ENCODE results near the gene EDN1.

Gene EDN1

DNA sequence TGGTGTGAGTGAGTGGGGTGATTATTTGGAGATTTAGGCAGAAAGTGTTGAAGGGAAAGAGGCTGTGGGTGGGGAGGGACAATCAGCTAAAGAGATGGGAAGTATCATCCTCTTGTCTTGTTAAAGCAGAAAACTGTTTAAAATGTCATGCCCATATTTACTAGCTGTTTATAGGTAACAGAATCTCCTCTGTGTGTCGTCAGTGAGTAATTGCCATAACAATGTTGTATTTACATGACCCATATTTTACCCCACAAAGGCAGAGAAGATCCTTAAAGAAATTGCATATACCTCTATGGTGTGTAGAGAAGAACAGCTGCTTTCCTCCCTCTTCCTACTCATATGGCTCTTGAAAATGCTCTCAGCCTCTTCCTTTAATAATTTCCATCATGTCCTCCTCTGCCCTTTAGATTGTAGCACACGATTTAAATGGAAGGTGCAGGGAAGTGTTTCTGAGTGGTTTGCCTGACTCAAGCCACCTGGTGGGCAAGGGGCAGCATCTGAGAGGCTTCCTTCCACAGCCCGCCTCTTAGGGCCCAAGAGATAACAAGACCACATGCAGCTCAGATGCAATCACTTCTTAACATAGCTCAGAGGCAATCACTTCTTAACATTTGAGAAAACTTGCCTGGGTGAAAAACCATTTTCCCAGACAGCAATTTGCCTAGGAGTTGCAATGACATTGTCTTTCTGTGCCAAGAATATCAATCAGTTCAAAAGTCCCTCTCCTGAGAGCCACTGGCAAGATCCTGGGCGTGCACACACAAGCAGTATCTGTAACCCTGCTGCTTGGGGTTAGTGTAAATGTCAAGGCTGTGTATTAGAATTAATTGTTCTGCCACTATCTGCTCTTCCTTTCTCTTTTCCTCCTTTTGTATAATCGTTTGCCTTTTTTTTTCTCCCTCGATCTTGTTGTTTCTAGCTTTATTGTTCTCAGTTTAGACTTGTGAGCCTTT lies 44.1 kb upstream of the EDN1 start:
- H3K4me3 ChIP-seq = no peak overlapping the region
- H3K27ac ChIP-seq = no peak overlapping the region
- H3K9me3 ChIP-seq = no peaks in the 10 kb centered on the region
- no peak for DNase-seq
- no peaks in the 10 kb centered on the region for H3K4me1 ChIP-seq
- H3K36me3 ChIP-seq = no peaks in the 10 kb centered on the region
- TF ChIP-seq, protein P1, sequence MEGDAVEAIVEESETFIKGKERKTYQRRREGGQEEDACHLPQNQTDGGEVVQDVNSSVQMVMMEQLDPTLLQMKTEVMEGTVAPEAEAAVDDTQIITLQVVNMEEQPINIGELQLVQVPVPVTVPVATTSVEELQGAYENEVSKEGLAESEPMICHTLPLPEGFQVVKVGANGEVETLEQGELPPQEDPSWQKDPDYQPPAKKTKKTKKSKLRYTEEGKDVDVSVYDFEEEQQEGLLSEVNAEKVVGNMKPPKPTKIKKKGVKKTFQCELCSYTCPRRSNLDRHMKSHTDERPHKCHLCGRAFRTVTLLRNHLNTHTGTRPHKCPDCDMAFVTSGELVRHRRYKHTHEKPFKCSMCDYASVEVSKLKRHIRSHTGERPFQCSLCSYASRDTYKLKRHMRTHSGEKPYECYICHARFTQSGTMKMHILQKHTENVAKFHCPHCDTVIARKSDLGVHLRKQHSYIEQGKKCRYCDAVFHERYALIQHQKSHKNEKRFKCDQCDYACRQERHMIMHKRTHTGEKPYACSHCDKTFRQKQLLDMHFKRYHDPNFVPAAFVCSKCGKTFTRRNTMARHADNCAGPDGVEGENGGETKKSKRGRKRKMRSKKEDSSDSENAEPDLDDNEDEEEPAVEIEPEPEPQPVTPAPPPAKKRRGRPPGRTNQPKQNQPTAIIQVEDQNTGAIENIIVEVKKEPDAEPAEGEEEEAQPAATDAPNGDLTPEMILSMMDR (IDR thresholded peaks at IDR 0.05) = no peak
- intact Hi-C loops (cut with DNase I; ENCODE audit: low total_unique reads) = no loop called here
- no peaks in the 10 kb centered on the region for H3K27me3 ChIP-seq

DNA sequence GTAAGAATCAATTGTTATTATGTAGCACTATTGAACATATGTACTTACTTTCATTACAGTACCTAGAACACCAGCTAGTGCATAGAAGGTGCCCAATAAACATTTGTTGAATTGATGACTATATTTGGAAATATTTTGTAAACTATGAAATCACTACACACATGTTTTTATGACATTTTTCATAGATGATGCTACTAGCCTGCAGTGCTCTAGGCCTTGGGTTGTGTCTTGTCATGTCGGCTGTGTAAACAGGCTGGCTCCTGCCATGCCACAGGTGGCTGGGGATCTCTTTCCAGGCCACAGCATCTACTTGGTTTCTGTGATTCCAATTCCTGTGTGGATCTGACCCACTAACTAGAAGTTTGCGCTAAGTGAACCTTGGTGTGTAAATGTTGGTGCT lies 43.3 kb upstream of the EDN1 start:
- TF ChIP-seq, protein P1 (IDR thresholded peaks at IDR 0.05) = no peak
- no peak overlapping the region for H3K27ac ChIP-seq
- intact Hi-C loops (cut with DNase I; ENCODE audit: low total_unique reads) = no loop called here
- H3K4me1 ChIP-seq = no peaks in the 10 kb centered on the region
- H3K4me3 ChIP-seq = no peak overlapping the region
- H3K36me3 ChIP-seq = no peaks in the 10 kb centered on the region
- no peaks in the 10 kb centered on the region for H3K9me3 ChIP-seq
- DNase-seq = no peak
- H3K27me3 ChIP-seq = no peaks in the 10 kb centered on the region

DNA sequence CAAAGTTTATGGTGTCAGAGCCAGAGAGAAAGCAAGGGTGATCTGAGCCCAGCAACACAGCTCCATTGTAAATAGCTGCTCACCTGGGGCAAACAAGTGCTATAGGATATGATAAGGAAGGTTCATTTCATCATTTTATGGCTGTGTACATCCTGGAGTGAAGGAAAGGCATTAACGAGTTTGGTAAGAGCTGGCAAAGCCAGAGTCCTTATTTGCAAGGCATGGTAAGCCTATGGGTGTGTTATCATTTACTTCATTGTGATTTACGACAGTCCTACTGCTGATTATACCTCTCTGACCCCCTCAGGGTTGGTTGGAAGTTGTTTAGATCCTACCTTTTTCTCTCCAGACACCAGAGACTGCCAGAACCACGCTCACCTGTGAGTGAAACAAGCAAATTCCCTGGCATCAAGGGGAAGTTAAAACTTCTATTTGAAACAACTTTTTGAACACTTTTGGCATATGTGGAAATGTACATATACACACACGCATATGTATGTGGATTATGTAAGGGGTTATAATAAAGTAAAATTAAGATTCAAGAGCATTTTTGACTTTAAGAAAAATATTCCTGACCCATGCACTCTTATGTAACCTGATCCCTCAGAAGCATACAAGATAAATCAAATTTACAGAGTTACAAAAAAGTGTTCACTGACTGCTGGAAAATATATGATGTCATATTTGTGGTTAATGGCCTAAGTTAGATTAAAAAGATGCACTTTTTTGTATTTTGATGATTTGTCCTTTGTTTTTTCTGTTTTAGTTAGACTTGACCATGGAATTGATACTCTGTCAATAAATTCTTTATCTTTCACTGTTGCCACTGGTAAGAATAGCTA lies 40.4 kb upstream of the EDN1 start:
- TF ChIP-seq, protein P1 (IDR thresholded peaks at IDR 0.05) = no peak
- H3K36me3 ChIP-seq = no peaks in the 10 kb centered on the region
- H3K9me3 ChIP-seq = no peaks in the 10 kb centered on the region
- no peak overlapping the region for H3K27ac ChIP-seq
- H3K27me3 ChIP-seq = no peaks in the 10 kb centered on the region
- no peak overlapping the region for H3K4me3 ChIP-seq
- no peaks in the 10 kb centered on the region for H3K4me1 ChIP-seq
- intact Hi-C loops (cut with DNase I; ENCODE audit: low total_unique reads) = no loop called here
- DNase-seq = no peak

DNA sequence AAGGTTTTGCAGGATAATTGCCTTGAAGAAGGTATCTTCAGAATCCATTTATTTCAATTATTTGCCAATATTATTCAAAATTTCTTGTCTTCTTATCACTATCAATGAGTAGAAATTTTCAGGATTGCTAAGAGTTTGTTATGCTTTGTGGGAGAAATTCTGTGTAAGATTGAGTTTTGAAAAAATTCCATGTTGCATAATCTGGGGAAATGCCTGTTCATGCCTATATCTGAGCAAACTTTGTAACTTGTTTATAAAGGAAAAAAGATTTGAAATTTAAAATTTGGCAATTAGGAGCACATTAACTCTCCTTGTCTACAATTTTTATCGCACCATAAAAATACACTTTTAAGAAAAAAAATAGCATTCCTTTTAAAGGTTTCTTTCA lies 39.8 kb upstream of the EDN1 start:
- Histone ChIP-seq H3K9me3 (no peaks in the 10 kb centered on the region), H3K36me3 (no peaks in the 10 kb centered on the region), H3K27me3 (no peaks in the 10 kb centered on the region), H3K27ac (no peak overlapping the region), H3K4me3 (no peak overlapping the region), H3K4me1 (no peaks in the 10 kb centered on the region)
- intact Hi-C loops (cut with DNase I; ENCODE audit: low total_unique reads) = no loop called here
- TF ChIP-seq, protein P1 (IDR thresholded peaks at IDR 0.05) = no peak
- DNase-seq = no peak

DNA sequence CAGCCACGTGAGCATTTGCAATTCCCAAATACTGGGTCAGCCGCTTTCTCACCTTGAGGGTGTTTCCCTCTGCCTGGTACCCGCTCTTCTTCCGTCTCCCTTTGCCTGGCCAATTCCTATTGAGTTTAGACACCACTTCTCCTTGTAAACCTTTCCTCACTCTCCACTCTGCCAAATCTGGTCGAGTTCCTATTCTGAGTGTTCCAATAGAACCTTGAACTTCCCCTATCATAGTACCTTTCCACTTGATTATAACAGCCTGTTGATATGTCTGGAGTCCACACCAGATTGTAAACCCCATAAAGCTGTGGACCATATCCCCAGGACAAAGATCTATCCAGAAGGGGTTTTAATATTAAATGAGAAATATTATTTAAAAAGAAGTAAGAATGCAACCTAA lies 36.0 kb upstream of the EDN1 start:
- TF ChIP-seq, protein P1 (IDR thresholded peaks at IDR 0.05) = no peak
- H3K27me3 ChIP-seq = no peaks in the 10 kb centered on the region
- no peaks in the 10 kb centered on the region for H3K9me3 ChIP-seq
- intact Hi-C loops (cut with DNase I; ENCODE audit: low total_unique reads) = no loop called here
- H3K36me3 ChIP-seq = no peaks in the 10 kb centered on the region
- no peak overlapping the region for H3K27ac ChIP-seq
- H3K4me3 ChIP-seq = no peak overlapping the region
- no peak for DNase-seq
- no peaks in the 10 kb centered on the region for H3K4me1 ChIP-seq
